Adrenal gland (tissue), 5 donors: ENCODE measurements around the gene PLA1A.

ENCODE experiments used
- POLR2A ChIP-seq, 2 donors: fragments of 450-650 bp; IDR thresholded peaks; one replicate each; pipeline ENCODE4 v1.6.1; 2017; ENCODE audit warnings: antibody characterized with exemption in 2 of 2, mild to moderate bottlenecking in 2 of 2, moderate library complexity in 1 of 2
- TF ChIP-seq, protein P1 (sequence below), 6 experiments: fragments of 450-650 bp in 4 of 6; fragments of 200-600 bp in 2 of 6; sonication (generic) in 1 of 6; IDR thresholded peaks; 1 replicate in 5 of 6; 2 replicates in 1 of 6; pipeline versions ENCODE4 v1.5.1 to v1.8.0; 2016 to 2021; ENCODE audit warnings: antibody characterized with exemption in 6 of 6, mild to moderate bottlenecking in 2 of 6, moderate library complexity in 1 of 6
- donor health status: DM: no; HTN: no; CAD: no.

GRCh38 chr3:119602676-119603075 is 5.0 kb downstream of the PLA1A start:
- TF ChIP-seq, protein P1, sequence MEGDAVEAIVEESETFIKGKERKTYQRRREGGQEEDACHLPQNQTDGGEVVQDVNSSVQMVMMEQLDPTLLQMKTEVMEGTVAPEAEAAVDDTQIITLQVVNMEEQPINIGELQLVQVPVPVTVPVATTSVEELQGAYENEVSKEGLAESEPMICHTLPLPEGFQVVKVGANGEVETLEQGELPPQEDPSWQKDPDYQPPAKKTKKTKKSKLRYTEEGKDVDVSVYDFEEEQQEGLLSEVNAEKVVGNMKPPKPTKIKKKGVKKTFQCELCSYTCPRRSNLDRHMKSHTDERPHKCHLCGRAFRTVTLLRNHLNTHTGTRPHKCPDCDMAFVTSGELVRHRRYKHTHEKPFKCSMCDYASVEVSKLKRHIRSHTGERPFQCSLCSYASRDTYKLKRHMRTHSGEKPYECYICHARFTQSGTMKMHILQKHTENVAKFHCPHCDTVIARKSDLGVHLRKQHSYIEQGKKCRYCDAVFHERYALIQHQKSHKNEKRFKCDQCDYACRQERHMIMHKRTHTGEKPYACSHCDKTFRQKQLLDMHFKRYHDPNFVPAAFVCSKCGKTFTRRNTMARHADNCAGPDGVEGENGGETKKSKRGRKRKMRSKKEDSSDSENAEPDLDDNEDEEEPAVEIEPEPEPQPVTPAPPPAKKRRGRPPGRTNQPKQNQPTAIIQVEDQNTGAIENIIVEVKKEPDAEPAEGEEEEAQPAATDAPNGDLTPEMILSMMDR (IDR thresholded peaks at IDR 0.05): no peak
- no peak for TF ChIP-seq POLR2A (IDR thresholded peaks at IDR 0.05)
